DMS79 treated with DMSO at 0.1 percent for 48 hours (cell line): ENCODE results near the gene VCX2.
"Not testable (repeated sequence)": the region's sequence is repeated elsewhere in the genome, so short reads cannot be mapped to it uniquely, and the experiment has no call there.

Experiments
- DNase-seq: peaks from one replicate; lab custom pipeline; 2025; lab: John Stamatoyannopoulos, UW

VCX2 gene

GRCh38 chrX:8121391-8121790, 49.7 kb downstream of the VCX2 start:
- not testable (repeated sequence) for DNase-seq
